ENCODE measurements around the gene B3GAT1.

DNA sequence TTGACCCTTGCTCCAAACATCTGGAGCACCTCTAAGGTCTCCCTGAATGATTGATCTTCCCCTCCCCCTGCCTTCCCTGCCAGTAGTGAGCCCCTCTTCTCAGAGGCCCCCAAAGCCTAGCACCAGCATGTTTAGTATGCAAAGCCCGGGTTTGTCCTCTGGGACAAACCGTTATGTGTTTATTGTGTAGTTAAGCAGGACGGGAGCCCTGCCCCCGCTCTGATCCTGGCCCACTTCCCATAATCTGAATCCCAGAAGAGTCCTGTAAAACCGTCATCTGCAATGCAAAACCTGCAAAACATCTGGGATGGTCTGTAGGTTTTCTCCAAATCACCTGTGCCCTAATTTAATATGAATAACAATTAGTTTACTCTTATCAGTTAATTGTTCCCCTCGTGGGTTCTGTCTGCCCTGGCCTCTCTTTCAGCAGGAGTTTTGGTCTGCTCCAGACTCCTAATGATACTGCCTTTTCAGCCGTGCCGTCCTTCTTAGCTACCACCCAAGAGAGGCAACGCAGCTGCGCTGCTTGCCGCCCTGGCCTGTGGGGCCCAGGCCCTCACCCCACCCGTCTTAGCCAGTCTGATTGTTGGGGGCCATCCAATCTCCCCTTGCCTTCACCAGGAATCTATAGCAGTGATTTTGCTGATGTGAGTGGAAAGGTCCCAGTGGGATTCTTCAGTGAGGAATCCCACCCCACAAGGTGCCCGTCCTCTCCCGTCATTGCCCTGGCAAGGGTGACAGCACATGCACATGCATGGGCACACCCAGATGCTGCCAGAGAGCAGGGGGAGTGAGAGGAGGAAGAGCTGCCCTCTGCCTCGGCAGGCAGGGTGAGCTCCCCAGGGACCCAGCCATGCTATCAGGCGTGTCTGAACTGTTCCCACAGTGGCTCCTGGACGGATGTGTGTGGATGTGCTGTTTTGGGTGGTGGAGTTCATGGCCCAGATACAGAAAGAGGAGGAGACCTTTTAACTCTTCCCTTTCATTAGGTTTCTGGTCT lies 3.0 kb upstream of the B3GAT1 start:
- no peak for TF ChIP-seq EZH2 (IDR thresholded peaks at IDR 0.05; ENCODE audit: borderline replicate concordance, insufficient read depth, low read depth, low read length, poor library complexity, severe bottlenecking)
- TF ChIP-seq, protein P1, sequence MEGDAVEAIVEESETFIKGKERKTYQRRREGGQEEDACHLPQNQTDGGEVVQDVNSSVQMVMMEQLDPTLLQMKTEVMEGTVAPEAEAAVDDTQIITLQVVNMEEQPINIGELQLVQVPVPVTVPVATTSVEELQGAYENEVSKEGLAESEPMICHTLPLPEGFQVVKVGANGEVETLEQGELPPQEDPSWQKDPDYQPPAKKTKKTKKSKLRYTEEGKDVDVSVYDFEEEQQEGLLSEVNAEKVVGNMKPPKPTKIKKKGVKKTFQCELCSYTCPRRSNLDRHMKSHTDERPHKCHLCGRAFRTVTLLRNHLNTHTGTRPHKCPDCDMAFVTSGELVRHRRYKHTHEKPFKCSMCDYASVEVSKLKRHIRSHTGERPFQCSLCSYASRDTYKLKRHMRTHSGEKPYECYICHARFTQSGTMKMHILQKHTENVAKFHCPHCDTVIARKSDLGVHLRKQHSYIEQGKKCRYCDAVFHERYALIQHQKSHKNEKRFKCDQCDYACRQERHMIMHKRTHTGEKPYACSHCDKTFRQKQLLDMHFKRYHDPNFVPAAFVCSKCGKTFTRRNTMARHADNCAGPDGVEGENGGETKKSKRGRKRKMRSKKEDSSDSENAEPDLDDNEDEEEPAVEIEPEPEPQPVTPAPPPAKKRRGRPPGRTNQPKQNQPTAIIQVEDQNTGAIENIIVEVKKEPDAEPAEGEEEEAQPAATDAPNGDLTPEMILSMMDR (IDR thresholded peaks at IDR 0.05), result no peak

Data from B cell (primary cell).